Choroid plexus epithelial cell (primary cell): ENCODE results near the gene MBP.

Source experiments
- DNase-seq: peaks from one replicate; pipeline ENCODE4 v3.0.0-alpha.2; 2010; ENCODE audit warnings: low read depth
- H3K4me3 ChIP-seq: 2 replicates; pipeline ENCODE4 v1.5.1; 2011; ENCODE audit warnings: low read depth, mild to moderate bottlenecking, control low read depth, low read length, moderate library complexity
- TF ChIP-seq, protein P1 (sequence below): conservative IDR thresholded peaks from 2 replicates; pipeline ENCODE4 v1.5.1; 2011; ENCODE audit warnings: low read depth, mild to moderate bottlenecking, control low read depth, inconsistent platforms, low read length, moderate library complexity

MBP gene

DNA sequence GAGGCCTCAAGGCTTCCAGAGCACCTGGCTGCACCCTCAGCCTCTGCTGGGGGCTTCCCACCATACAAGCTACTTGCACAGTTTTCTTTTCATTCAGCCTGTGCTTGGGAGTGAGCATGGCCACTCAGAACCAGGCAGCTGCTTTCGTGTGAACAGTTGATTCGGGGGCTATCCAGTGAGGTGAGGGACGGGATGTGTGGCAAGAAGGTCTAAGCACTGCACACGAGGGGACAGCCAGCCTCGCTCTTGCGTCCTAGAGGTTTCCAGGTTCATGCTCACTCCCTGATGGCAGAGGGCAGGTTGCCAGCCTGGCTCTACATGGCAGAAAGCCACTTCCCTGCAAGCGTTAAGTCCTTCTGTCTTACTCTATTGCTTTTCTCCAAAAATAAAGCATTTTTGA is 146.2 kb downstream of the MBP start:
- H3K4me3 ChIP-seq, result no peak overlapping the region
- TF ChIP-seq, protein P1, sequence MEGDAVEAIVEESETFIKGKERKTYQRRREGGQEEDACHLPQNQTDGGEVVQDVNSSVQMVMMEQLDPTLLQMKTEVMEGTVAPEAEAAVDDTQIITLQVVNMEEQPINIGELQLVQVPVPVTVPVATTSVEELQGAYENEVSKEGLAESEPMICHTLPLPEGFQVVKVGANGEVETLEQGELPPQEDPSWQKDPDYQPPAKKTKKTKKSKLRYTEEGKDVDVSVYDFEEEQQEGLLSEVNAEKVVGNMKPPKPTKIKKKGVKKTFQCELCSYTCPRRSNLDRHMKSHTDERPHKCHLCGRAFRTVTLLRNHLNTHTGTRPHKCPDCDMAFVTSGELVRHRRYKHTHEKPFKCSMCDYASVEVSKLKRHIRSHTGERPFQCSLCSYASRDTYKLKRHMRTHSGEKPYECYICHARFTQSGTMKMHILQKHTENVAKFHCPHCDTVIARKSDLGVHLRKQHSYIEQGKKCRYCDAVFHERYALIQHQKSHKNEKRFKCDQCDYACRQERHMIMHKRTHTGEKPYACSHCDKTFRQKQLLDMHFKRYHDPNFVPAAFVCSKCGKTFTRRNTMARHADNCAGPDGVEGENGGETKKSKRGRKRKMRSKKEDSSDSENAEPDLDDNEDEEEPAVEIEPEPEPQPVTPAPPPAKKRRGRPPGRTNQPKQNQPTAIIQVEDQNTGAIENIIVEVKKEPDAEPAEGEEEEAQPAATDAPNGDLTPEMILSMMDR, result no peak
- DNase-seq, result no peak

DNA sequence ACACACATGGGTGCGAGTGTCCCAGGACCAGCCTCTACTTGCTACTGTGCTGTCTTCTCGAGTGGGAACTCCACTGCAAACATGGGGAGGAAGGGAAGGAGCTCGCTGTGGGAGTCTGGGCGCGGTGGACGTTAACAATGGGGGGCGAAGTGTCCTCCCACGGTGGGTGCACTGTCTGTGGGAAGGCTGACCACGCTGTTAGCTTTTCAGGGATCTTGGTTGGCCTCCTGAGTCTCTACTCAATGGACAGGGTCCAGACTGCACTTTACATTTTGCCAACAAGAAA is 146.7 kb downstream of the MBP start:
- TF ChIP-seq, protein P1, result no peak
- no peak for DNase-seq

DNA sequence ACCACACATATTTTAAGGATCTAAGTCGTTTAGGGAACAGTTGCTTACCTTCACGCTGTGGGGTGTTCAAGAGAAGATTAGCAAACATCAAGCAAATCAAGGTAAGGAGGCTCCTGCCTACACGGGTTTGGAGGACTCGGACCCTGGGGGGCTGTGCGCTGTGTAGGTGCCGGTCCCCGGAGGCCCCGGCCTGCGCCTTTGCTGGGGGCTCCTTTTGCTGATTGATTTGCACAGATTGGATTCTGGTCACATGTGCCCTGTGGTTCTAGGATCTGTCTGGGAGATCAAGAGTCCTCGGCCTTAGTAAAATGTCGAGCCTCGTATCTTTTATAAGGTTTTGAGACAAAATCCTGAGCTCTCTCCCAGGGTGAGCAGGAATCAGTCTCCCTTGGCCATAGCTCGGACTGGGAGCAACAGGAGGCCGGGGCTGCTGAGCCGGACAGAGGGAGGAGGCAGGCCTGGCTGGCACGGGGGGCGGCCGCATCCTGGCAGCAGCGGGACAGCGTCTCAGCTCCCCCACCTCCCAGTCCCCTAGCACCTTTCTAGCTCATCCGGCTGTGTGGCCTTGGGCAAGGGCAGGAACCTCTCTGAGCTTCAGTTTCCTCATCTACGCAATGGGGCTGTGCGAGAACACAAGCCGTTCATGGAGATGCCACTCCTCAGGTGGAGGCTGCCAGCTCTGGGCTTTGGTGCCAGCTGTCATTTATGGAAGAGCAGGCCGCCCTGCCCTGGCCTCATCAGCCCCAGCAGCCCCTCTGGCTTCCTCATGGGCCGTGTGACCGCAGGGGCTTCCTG is 147.2 kb downstream of the MBP start:
- DNase-seq, result no peak
- TF ChIP-seq, protein P1, result no peak
- no peak overlapping the region for H3K4me3 ChIP-seq

More for the DNA sequence above, 146.7 kb downstream of the MBP start:
- no peak overlapping the region for H3K4me3 ChIP-seq

DNA sequence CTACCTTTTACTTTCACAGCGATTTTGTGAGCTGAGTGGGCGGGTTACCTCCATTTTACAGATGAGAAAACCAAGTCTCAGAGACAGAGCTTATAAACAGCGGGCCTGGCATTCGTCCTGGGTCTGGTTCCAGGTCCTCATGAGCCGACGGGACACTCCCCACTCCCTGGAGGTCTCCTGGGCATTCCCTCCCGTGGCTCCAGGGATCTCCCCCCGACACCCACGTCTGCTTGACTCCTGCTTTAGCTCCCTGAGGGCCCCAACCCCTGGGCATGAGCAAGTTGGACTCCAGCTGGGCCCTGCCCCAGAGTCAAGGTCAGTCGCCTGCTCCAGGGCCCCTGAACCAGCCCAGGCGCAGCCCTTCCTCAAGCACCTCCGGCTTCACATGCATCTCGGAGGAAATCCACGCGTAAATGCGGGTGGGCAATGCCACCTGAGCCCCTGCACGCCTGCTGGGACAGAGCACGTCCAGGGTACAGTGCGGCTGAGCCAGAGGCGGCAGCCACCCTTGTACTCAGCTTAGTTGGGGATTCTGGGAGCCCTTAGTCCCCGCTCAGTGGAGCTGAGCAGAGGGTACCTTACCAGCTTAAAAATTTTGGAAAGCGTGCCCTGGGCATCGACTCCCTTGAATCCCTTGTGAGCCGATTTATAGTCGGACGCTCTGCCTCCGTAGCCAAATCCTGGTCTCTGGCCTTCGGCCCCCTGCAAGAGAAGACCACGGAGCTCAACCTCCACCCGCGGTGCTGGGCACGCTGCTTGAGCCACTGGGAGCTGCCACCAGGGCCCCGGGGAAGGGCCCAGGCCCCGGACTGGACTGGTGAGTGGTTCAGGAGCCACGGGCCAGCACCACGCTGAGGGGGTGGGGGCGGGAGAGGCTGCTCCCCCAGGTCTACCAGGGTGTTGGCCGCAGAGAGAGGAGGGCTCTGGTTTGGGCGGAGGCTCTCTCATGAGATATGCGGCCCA is 148.1 kb downstream of the MBP start:
- no peak for DNase-seq
- TF ChIP-seq, protein P1, result no peak
- no peak overlapping the region for H3K4me3 ChIP-seq

DNA sequence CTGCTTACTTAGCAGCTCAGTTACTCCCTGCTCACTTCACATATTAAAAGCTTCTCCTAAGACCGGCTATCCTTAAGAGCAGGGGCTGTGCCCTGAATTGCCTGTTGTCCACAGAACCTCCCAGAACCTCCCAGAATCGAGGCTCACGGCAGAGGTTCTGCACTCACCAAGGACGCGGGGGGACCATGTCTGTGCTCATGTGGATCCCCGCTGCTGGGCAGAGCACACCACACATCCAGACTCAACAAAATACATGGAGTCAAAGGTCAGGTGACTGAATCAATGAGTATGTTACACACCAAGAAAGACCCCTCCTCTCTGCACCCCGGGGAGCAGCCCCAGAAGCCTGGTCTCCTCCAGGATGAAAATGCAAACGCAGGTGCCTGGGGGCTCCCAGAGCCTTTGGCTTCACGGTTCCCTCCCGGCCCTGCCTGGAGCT is 149.0 kb downstream of the MBP start:
- H3K4me3 ChIP-seq, result no peak overlapping the region
- TF ChIP-seq, protein P1, result no peak
- DNase-seq, result no peak

DNA sequence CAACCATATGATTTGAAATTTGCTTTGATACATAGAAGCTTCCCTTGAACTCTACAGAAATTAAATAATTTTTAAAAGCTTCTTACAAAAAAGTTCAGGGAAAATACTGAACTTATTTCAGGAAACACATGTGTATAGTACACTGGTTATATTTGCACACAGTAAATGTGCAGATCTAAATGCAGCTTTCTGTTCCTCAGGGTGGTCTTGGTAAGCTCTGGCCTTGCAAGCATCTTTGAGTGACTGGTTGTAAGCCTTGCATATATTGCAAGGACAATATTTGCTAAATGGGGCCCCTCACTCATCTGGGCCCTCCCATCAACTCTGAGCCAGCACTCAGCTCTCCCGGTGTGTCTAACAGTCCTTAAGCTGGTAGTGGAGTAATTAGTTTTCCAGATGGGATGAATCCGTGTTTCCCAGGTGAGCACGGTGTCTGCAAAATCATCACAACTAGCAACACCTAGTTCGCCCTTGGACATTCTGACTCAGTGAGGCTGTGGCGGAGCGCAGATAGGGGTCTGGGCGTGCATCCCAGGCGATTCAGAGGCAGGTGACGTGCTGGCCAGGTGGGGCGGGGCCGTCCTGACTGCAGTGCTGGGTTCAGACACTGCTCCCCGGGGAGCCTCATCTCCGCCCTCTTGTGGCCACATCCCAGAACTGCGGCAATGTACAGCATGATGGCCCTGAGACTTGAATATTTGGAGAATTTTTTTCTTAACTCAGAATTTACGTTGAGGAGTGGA is 149.6 kb downstream of the MBP start:
- DNase-seq, result peak; percentile 86
- H3K4me3 ChIP-seq, result no peak overlapping the region

More for the DNA sequence above, 149.6 kb downstream of the MBP start:
- TF ChIP-seq, protein P1, result peak; percentile 94
